Measurements from ENCODE around the gene CRY2. TPM values are rescaled to one million over a fixed set of nuclear protein-coding genes. Genes with fewer than 3 reads are reported as not detected.
A peak's percentile ranks its signal among the peaks of the same experiment; 100 is the strongest.

Gene CRY2
- total RNA-seq, 2 experiments from 2014 or later = 12.3 to 15.7 TPM

- ChIA-PET CTCF (no interaction called here), POLR2A (interaction anchor here (0.6 kb wide), 1 partner anchor 1551 kb away, joined by 3 read pairs; no protein-coding TSS in a partner anchor)
- intact Hi-C loops (cut with micrococcal nuclease) = no loop called here
- H3K4me1 Mint-ChIP-seq (ENCODE audit: low read depth) = peaks cover 49% of the 10 kb centered on the region
- DNase-seq (no peak), ATAC-seq (no peak)
- H3K27ac Mint-ChIP-seq = no peak overlapping the region
- no peak for TF ChIP-seq CTCF (IDR thresholded peaks at IDR 0.05)
- no peaks in the 10 kb centered on the region for H3K27me3 Mint-ChIP-seq
- H3K36me3 Mint-ChIP-seq (ENCODE audit: low read depth) = no peaks in the 10 kb centered on the region
- no peaks in the 10 kb centered on the region for H3K9me3 Mint-ChIP-seq
- peak overlapping the region; percentile 79 for H3K4me3 Mint-ChIP-seq
Measured at GRCh38 chr11:45848654-45849081, 1.4 kb downstream of the CRY2 start.

- no peak overlapping the region for H3K27ac Mint-ChIP-seq
- no peak for TF ChIP-seq CTCF (IDR thresholded peaks at IDR 0.05)
- intact Hi-C loops (cut with micrococcal nuclease) = no loop called here
- H3K9me3 Mint-ChIP-seq = no peaks in the 10 kb centered on the region
- POLR2A ChIA-PET = interaction anchor here (2.1 kb wide), 1 partner anchor 12 kb away, joined by 5 read pairs; no protein-coding TSS in a partner anchor
- ATAC-seq (no peak), DNase-seq (no peak)
- peaks cover 49% of the 10 kb centered on the region for H3K4me1 Mint-ChIP-seq (ENCODE audit: low read depth)
- CTCF ChIA-PET = interaction anchor here (1.2 to 1.8 kb wide), 4 partner anchors 8 to 23 kb away, joined by 3 to 6 read pairs (median 4); no protein-coding TSS in a partner anchor
- no peaks in the 10 kb centered on the region for H3K27me3 Mint-ChIP-seq
- no peaks in the 10 kb centered on the region for H3K36me3 Mint-ChIP-seq (ENCODE audit: low read depth)
- H3K4me3 Mint-ChIP-seq = no peak overlapping the region
Measured at GRCh38 chr11:45850446-45850845, 3.2 kb downstream of the CRY2 start.

- Mint-ChIP-seq H3K27me3 (no peaks in the 10 kb centered on the region), H3K9me3 (no peaks in the 10 kb centered on the region), H3K36me3 (ENCODE audit: low read depth) (no peaks in the 10 kb centered on the region), H3K4me1 (ENCODE audit: low read depth) (peaks cover 49% of the 10 kb centered on the region), H3K4me3 (no peak overlapping the region), H3K27ac (no peak overlapping the region)
- ATAC-seq (no peak), DNase-seq (no peak)
- POLR2A ChIA-PET = interaction anchor here (2.1 kb wide), 1 partner anchor 12 kb away, joined by 5 read pairs; no protein-coding TSS in a partner anchor
- CTCF ChIA-PET = interaction anchor here (1.0 to 1.8 kb wide), 5 partner anchors 9 to 79 kb away, joined by 3 to 6 read pairs (median 4); no protein-coding TSS in a partner anchor
- intact Hi-C loops (cut with micrococcal nuclease) = no loop called here
- TF ChIP-seq CTCF (IDR thresholded peaks at IDR 0.05) = no peak
Measured at GRCh38 chr11:45851228-45851627, 4.0 kb downstream of the CRY2 start.

DNA sequence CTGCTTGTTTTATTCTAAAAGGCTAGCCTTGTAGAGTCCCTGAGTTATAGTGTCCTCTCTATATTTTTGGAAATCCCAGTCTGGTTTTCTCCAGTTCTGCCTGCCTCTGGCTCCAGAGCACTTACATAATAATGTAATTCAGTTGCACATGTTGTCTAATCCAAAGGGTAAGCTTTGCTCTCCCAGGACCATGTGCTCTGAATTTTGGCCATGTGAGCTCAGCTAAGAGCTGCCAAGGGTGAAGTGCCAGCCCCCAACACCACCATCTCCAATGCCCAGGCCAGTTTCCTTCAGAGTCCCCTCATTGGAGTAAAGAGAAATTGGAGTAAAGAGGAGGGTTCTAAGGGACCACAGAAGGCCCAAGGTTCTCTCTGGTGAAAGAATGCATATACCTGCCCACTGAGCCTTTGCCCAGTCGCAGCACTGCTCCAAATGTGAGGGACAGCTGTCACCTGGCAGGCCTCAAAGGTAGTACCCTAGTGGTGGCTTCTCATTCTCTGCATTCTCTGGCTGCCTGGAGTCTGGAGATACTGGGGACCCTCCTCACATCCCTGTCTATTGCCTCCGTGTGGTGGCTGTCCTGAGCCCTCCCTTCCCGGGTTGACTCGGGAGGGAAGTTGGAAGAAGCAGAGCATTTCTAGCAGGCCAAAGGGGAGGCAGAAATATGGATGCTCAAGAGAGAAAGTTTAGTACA is 4.9 kb downstream of the CRY2 start:
- CTCF ChIA-PET = interaction anchor here (1.0 to 1.8 kb wide), 3 partner anchors 10 to 80 kb away, joined by 3 to 6 read pairs (median 4); no protein-coding TSS in a partner anchor
- no peak overlapping the region for H3K4me3 Mint-ChIP-seq
- POLR2A ChIA-PET = no interaction called here

More for the DNA sequence above, 4.9 kb downstream of the CRY2 start:
- Mint-ChIP-seq H3K27ac (no peak overlapping the region), H3K9me3 (no peaks in the 10 kb centered on the region), H3K4me1 (ENCODE audit: low read depth) (peaks cover 42% of the 10 kb centered on the region), H3K27me3 (no peaks in the 10 kb centered on the region), H3K36me3 (ENCODE audit: low read depth) (peaks cover under 1% of the 10 kb centered on the region)
- DNase-seq (no peak), ATAC-seq (no peak)
- TF ChIP-seq CTCF (IDR thresholded peaks at IDR 0.05) = no peak
- intact Hi-C loops (cut with micrococcal nuclease) = no loop called here

Measured in activated CD8-positive, alpha-beta T cell treated with anti-CD3 and anti-CD28 coated beads for 36 hours (primary cell).